ENCODE data around the gene TSPAN31.

DNA sequence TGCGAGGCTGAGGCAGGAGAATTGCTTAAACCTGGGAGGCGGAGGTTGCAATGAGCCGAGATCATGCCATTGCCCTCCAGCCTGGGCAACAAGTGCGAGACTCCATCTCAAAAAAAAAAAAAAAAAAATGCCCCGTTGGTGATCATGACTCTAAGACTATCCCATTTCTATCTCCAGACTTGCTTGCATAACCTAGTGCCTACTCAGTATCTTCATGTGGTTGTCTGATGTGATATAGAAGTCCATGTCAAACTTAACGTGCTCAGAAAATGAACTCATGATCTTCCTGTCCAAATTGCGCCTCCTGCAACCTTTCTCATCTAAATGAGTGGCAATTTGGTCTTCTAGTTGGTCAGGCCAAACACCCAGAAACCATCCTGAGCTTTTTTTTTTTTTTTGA, 33.1 kb downstream of the TSPAN31 start:
- TF ChIP-seq POLR2A (IDR thresholded peaks at IDR 0.05; ENCODE audit: control extremely low read depth in 1 of 2, low read depth in 2 of 2, low read length in 2 of 2) (no peak), TBP (IDR thresholded peaks at IDR 0.05; ENCODE audit: low read depth, low read length) (no peak), GTF2F1 (IDR thresholded peaks at IDR 0.05; ENCODE audit: borderline replicate concordance, low read depth, low read length) (no peak), RAD21 (IDR thresholded peaks at IDR 0.05 in 1 of 2, conservative IDR thresholded peaks at IDR 0.05 in 1 of 2; ENCODE audit: low read depth in 2 of 2, low read length in 2 of 2) (no peak)
- TF ChIP-seq, protein P1, sequence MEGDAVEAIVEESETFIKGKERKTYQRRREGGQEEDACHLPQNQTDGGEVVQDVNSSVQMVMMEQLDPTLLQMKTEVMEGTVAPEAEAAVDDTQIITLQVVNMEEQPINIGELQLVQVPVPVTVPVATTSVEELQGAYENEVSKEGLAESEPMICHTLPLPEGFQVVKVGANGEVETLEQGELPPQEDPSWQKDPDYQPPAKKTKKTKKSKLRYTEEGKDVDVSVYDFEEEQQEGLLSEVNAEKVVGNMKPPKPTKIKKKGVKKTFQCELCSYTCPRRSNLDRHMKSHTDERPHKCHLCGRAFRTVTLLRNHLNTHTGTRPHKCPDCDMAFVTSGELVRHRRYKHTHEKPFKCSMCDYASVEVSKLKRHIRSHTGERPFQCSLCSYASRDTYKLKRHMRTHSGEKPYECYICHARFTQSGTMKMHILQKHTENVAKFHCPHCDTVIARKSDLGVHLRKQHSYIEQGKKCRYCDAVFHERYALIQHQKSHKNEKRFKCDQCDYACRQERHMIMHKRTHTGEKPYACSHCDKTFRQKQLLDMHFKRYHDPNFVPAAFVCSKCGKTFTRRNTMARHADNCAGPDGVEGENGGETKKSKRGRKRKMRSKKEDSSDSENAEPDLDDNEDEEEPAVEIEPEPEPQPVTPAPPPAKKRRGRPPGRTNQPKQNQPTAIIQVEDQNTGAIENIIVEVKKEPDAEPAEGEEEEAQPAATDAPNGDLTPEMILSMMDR (IDR thresholded peaks at IDR 0.05; ENCODE audit: control extremely low read depth in 1 of 3, insufficient read depth in 1 of 3, low read depth in 1 of 3, low read length in 3 of 3) = no peak

Measured in H1 (cell line).